PC-9 (cell line): ENCODE results near the gene OBP2A.

Experiments
- EZH2 ChIP-seq: fragments of 200-600 bp; sonication (generic); IDR thresholded peaks from 2 replicates; pipeline ENCODE4 v1.8.0; 2017; ENCODE audit warnings: antibody characterized with exemption, low read depth
- TF ChIP-seq, protein P1 (sequence below): fragments of 200-600 bp; sonication (generic); conservative IDR thresholded peaks from 2 replicates; pipeline ENCODE4 v1.6.1; 2017; ENCODE audit warnings: mixed run types, antibody characterized with exemption, mild to moderate bottlenecking, moderate library complexity

GRCh38 chr9:135587658-135588057 is 41.7 kb downstream of the OBP2A start:
- TF ChIP-seq, protein P1, sequence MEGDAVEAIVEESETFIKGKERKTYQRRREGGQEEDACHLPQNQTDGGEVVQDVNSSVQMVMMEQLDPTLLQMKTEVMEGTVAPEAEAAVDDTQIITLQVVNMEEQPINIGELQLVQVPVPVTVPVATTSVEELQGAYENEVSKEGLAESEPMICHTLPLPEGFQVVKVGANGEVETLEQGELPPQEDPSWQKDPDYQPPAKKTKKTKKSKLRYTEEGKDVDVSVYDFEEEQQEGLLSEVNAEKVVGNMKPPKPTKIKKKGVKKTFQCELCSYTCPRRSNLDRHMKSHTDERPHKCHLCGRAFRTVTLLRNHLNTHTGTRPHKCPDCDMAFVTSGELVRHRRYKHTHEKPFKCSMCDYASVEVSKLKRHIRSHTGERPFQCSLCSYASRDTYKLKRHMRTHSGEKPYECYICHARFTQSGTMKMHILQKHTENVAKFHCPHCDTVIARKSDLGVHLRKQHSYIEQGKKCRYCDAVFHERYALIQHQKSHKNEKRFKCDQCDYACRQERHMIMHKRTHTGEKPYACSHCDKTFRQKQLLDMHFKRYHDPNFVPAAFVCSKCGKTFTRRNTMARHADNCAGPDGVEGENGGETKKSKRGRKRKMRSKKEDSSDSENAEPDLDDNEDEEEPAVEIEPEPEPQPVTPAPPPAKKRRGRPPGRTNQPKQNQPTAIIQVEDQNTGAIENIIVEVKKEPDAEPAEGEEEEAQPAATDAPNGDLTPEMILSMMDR, result no peak
- TF ChIP-seq EZH2, result no peak
